ENCODE measurements around the gene PKHD1.
"Not testable (repeated sequence)": the region's sequence is repeated elsewhere in the genome, so short reads cannot be mapped to it uniquely, and the experiment has no call there.

The PKHD1 gene

DNA sequence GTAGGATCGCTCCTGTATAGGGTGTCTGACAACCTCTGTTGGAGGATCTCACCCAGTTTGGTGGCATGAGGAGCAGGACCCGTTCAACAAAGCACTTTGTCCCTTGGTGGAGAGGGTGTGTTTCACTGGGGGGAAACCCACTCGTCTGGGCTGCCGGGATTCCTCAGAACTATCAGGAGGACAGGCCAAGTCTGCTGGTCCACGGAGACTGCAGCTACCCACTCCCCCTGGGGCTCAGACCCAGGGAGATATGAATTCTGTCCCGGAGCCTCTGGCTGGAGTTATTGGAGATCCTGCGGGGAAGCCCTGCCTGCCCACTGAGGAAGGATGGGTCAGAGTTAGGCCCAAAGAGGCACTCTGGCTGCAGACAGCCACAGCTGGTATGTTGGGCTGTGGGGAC is 233.1 kb downstream of the PKHD1 start:
- no peak for DNase-seq (ENCODE audit: low spot score)

DNA sequence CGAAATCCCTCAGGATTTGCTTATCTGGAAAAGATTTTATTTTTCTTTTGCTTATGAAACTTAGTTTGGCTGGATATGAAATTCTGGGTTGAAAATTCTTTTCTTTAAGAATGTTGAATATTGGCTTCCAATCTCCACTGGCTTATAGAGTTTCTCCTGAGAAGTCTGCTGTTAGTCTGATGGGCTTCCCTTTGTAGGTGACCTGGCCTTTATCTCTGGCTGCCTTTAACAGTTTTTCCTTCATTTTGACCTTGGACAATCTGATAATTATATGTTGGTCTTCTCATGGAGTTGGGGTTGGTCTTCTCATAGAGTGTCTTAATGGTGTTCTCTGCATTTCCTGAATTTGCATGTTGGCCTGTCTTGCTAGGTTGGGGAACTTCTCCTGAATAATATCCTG is 234.3 kb downstream of the PKHD1 start:
- DNase-seq (ENCODE audit: low spot score) = not testable (repeated sequence)

DNA sequence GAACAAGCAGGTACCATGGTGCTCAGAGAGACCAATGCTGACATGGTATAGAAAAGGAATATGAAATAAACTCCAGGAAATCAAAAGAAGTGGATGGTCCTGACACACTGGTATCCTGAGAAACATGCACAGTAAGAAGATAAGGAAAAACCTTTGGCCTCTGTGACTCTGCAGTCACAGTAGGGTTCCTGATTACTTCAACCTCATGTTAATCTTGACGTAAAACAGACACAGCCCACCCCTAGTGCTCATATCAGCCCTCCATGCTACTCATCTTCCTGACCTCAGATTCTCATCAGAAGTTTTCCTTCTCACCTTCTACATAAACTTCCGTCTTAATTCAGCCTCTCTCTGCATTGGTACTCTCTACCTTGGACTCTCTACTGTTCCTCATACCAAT is 240.9 kb downstream of the PKHD1 start:
- no peak for DNase-seq (ENCODE audit: low spot score)

DNA sequence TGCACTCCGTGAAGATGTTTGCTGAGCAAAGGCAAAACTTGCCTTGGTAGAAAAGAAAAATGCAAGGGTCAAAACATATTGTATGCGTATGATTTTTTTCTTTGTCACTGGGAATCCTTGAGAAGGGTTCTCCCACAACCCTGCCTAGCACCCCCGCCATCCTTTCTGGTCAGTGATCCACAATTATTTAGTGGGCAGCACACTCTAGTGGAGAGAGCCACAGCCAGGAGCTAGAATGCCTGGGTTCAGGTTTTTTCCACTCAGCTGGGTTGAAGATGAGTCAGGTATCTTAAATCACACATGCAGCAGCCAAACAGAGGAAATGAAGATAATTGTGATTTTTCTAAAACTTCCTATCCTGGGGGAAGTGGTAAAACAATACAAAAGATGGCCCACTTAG is 243.1 kb downstream of the PKHD1 start:
- no peak for DNase-seq (ENCODE audit: low spot score)

DNA sequence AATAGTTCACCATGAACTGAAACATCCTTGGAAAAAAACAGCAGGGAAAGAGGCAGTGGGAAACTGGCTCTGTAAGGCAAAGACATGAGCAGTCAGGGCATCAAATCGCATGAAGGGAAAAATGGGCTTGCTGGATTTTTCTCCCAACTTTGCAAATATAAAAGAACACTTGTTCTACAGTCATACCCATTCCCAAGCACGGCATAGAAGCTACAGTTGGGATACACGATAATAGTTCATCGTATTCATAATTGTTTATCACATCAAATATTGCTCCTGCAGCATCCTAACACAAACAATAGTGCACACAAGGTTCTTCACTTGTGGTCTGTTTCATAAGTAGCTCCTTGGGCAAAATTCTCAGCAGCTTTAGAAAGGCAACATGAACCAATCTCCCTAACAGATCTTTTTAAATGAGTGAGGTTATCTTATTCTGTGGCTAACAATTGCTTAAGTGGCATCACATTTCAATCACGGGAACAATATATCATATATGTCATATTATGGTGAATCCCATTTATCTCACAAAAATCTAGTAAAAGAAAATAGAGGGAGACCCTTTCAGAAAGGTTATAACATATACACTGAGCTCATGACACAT is 243.9 kb downstream of the PKHD1 start:
- no peak for DNase-seq (ENCODE audit: low spot score)

DNA sequence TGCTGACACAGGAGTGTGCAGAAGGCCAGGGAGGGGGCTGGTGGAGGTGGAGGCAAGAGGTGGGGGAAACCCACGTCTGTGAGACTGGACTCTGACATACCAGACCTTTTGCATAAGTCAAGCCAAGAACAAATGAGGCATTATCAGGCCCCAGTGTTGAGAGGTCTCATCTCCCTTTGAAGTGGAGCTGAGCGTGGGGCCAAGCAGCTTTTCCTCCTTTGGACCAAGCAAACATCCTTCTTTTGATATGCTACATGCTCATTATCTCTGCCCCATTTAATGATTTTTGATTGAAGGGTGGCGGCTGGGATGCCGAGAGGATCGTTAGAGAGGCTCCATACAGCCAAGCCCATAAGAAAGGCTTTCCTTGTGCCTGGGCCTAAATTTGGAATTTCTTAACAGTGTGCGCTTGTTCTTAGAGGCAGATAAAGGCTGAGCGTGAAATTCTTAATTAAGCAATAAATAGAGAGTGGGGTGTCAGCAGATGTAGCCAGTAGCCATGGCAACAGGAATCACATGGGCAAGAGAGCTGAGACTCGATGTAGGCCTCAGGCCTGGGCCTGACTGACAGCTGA is 244.5 kb downstream of the PKHD1 start:
- DNase-seq (ENCODE audit: low spot score) = no peak

DNA sequence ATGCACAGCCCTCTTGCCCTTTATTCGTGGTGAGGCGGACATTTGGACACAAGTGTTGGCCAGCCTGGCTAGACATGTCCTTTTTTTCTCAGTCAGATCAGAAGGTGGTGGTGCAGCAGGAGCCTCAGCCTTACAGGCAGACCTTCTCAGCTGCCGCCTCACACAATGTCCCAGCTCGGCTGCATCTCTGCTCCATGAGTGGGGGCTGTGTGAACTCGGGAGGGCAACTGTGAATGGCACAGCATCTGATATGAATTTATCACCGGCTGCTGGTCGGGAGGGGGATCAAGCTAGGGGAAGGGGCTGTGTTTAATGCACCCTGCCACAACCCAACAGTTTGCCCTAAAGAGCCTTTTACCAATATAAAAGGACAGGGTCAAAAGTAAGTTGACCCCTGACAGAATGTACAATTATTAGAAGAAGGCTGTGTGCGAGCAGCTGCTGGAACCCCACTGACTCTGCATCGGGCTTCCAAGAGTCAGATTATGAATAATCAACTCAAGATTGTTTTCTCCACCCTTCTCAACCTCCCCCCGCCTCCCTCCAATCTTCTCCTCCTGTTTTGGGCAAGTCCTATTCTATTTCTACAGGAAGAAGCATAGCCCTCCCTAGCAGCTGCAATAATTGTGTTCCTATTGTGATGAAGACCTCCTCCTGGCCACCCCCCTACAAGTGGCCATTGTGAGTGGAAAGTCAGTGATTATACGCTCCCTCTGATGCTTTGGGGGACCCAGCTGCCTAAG is 245.2 kb downstream of the PKHD1 start:
- no peak for DNase-seq (ENCODE audit: low spot score)

DNA sequence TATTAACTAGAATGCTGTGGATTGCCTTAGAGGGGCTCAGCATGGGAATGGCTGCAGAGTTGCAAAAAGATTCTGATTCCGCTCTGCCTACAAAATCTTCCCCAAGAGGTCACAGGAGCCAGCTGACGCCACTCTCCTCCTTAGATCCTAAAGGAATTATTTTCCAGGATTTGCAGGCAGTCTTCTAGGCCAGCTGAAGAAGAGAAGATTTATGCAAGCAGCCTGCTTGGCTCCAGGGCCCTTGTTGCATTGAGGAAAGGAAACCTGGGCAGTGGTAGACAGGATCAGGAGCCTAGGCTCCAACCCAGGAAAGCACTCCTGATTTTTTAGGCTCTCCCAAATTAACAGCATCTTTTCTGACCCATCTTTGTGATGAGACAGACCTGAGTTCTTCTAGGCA is 245.8 kb downstream of the PKHD1 start:
- DNase-seq (ENCODE audit: low spot score) = no peak

DNA sequence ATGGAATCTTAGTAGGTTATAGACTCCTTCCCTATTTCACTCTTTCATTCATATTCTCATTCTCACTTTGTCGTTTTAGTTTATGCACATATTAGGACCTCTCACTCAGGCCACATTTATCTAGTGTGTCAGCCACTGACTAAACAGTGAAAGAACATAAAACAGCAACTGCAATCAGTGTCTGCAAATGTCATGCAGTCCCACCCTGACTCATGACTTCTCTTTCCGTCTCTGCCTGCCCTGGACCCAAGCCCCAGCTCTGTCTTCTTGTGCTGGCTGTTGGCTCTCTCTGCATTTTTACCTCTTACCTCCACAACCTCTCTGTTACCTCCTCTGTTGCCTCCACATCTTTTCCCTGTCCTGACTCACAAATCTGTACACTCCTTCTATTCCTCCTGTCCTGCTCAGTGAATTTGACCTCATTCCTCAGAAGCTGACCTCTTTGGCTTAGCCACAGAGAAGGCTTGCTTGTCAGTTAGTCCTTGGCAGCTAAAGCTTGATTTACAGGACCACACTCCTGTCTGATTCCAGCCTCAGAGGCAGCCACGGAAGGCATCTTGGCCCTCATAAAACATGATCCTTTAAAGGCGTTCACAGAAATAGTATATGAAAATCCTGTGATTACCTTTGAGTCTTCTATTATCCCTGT is 247.6 kb downstream of the PKHD1 start:
- DNase-seq (ENCODE audit: low spot score) = no peak

DNA sequence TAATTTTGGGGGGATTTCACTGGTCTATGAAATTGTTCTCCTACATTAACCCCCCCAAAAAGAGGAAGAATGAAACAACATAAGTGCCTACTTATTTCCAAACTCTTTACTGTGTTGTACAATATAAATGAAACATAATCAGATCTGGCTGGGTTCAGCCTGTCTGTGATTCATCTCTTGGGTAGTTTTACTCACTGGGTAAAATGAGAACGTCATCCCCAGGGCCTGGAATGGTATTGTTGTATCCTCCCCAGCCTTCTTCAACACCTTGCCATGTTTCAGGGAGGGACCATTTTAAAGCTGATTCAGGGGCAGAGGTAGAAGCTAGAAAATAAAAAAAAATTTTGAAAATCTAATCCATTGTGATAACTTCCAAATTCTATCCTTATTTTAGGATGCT is 256.7 kb downstream of the PKHD1 start:
- no peak for DNase-seq (ENCODE audit: low spot score)

DNA sequence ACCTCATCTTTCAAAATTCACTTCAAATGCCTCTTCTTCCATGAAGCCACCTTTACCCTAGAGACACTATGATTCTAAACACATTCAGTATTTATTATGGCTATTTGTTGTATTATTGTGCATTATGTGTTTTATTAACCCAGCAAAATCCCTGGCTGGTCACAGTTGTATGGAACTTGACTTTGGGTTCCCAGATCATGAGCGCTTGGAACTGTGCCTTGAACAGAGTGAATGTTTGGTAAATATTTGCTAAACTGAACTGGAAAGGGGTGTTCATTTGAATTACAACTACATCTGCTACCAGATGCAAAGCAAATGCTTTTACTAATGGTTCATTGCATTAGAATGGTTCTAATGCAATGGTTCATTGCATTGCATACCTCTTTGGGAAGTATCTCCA is 259.8 kb downstream of the PKHD1 start:
- no peak for DNase-seq (ENCODE audit: low spot score)

DNA sequence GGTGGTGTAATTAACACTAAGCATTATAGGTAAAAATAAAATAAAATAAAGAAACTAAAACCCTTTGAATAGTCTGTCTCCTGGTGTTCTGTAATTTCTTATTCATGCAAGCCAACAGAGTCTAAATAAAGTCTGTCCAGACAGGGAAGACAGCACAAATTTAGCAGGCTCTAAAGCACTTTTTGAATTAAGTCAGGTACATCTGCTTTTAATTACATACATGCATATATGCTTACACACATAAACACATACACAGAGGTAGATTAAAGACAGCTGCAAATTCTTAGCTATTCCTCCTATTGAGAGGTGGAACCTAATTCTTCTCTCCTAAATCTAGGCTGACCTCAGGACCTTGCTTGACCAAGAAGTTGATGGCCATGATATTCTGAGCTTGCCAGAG is 262.5 kb downstream of the PKHD1 start:
- no peak for DNase-seq (ENCODE audit: low spot score)

DNA sequence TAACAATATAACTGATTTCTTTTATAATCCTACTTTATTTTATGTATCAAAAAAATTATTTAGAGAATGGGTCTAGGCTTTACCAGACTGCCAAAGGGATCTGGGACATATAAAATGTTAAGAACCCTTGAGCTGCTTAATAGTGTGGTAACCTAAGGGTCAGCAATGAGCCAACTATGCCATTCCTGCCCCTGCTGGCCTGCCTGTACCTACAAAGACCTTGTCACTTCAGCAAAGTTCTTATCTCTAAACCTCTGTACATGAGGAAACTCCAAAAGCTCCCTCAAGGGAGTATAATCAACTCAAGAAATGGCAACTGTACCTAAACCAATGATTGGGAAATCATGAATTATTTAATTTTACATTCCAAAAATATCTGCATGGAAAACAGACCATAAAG is 266.9 kb downstream of the PKHD1 start:
- no peak for DNase-seq (ENCODE audit: low spot score)

DNA sequence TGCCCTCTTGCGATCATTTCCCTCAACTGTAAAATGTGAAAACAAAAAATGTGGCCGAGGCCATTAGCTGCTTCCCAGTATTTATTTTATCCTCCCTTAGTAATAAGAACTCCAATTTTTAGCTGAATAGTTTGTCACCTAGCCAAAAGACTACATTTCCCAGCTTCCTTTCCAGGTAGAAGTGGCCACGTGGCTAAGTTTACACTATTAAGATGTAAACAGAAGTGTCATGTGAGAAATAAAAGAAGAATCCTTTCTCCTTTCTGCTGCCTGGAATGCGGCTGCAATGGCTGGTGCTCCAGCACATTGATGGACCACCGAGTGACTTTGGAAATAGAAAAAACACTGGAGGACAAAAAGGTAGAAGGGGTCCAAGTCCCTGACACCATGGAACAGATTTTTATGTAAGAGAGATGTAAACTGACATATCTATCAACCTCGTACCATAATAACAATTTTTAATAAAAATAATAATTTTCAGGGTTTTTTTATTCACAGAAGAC is 268.8 kb downstream of the PKHD1 start:
- no peak for DNase-seq (ENCODE audit: low spot score)

DNA sequence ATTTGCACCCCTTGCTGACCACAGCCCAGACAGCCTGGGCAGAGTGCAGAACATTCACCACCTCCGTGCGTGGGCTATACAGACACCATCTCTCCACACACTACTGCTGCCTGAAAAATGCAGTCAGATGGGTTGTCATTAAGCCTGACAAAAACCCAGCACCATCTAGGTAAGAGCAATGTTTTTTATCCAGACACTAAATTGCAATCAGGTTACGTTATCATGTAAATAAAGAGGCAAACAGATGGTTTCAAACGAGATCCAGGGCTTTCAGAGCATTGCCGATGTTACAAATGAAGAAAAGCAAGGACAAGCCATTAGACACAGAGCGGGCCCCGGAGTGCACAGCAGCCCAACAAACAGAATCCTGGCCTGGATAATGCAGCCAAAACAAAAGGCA is 269.6 kb downstream of the PKHD1 start:
- DNase-seq (ENCODE audit: low spot score) = no peak

DNA sequence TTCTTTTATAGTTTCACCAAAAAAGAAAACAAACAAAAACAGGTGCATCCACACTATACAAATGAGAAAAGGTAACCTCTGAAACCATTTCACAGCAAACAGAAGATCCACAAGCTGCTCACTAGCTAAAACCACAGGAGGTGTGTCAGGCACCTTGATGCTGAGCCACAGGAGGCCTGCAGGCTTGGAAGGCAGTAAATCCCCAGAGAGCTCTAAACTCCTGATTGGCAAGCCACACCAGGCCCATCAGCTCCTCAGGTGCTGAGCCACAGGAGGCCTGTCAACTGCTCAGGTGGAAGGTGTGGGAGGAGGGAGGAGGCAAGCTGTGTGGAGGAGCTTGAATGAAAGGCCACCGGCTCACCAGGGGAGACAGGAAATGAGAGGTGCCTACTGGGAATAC is 273.0 kb downstream of the PKHD1 start:
- DNase-seq (ENCODE audit: low spot score) = no peak

DNA sequence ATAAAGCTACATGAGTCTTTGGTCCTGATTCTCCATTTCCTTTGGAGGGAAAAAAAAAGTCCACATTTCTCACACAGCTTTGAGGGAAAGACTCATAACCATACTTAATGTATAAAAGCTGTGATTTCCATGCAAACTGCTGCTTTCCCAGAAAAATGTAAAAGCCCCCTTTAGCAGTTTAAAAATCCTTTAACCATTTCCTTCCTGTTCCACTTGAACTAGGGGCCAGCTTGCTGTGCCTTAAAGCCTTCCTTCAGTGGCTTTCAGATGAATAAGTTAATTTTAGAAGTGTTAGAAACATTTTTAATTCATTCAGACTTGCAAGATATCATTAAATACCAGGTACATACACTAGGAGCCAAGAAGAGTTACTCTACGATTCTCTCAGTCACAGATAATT is 273.5 kb downstream of the PKHD1 start:
- no peak for DNase-seq (ENCODE audit: low spot score)

DNA sequence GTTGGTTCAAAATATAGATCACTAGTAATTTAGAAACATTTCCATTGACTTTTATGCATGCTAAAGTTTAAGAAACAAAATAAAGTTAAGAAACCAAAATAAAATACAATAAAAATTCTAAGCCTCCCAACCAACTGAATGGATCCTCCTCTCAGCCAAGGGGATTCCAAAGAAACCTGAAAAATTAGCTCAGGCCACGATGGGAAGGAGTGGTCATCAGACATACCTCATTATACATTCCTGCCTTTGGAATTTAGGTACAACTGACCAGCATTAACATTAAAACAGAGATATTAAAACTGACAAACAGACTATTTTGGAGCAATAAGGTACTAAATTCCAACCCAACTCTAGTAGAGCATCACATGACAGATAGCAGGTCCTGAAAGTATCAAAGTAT is 275.2 kb downstream of the PKHD1 start:
- no peak for DNase-seq (ENCODE audit: low spot score)

DNA sequence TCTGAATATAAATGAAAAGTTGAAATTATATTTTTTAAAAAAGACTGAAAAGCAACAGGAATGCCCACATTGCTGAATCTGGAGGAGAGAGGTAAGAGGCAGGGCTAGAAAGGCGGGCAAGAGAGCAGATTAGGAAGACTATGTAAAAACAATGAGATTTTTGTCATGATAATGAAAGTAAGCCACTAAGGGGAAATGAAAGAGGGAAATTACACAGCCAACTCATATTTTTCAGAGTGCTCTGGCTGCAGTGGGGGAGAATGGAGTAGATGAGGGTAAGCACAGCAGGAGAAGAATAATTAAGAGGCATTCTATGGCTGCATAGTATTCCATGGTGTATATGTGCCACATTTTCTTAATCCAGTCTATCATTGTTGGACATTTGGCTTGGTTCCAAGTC is 281.9 kb downstream of the PKHD1 start:
- DNase-seq (ENCODE audit: low spot score) = no peak

DNA sequence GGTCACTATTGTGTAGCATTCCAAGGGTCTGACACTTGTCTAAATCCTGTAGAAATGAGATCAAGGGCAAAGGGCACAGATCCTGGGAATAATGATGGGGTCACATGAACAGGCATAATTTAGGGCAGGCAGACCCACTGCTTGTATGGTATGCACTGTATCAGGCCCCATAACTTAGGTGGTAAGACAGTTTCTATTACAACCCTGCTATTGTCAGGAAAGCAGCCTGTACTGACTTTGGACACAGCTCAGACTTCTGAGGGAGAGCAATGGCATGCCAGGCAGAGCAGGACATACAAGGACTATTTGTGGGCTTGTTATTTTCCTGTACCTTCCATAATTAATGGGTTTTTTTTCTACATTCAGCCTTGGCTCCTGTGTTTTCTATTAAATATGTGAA is 286.8 kb downstream of the PKHD1 start:
- no peak for DNase-seq (ENCODE audit: low spot score)

DNA sequence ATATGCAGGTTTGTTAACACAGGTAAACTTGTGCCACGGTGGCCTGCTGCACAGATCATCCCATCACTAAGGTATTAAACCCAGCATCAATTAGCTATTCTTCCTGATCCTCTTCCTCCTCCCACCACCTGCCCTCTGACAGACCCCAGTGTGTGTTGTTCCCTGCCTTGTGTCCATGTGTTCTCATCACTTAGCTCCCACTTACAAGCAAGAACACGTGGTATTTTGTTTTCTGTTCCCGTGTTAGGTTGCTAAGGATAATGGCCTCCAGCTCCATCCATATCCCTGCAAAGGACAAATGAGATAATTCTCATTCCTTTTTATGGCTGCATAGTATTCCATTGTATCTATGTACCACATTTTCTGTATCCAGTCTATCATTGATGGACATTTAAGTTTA is 294.0 kb downstream of the PKHD1 start:
- DNase-seq (ENCODE audit: low spot score) = no peak

DNA sequence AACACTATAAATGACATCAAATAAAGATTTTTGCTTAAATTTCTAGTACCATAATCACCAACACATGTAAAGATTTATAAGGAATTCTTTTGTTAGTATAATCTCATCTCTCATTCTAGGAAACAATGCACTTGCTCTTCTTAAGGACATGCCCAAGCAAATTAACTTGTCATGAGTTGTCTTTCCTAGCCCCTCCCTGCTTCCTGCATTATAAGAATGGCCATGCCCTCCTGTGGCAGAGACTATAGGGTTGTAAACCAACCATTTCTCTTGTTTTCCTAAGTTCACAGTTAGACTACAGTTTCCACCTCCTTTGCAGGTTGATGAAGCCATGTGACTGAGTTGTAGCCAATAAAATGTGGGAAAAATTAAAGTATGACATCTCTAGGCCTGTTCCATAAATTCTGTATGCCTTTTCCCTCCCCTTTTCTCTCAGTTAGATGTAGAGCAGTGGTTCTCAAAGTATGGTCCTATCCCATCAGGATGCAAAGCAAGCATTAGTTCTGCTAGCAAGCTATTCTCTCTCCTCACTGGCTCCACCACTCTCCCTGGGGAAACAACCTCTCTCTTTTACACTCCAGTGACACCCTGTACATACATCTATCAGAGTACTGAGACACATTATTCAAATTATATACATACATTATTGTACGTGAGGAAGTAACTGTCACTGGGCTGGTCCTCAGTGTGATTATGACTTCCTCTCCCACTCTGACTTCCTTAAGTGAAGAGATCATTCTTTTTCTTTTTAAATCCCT is 295.0 kb downstream of the PKHD1 start:
- DNase-seq (ENCODE audit: low spot score) = no peak
